HCT116 (cell line): ENCODE results near the gene PRMT5.

Source experiments
- EGR1 ChIP-seq: IDR thresholded peaks from 2 replicates; pipeline ENCODE4 v1.6.1; 2012; ENCODE audit warnings: low read depth
- EZH2 ChIP-seq: fragments of 200-600 bp; sonication (generic); IDR thresholded peaks from 2 replicates; pipeline ENCODE4 v1.6.1; 2017; ENCODE audit warnings: antibody characterized with exemption, mixed run types
- JUND ChIP-seq: IDR thresholded peaks from 2 replicates; pipeline ENCODE4 v1.6.1; 2012
- POLR2A ChIP-seq: IDR thresholded peaks from 2 replicates; pipeline ENCODE4 v1.7.0; 2011; ENCODE audit warnings: borderline replicate concordance; ENCODE audit not compliant: insufficient read depth, insufficient read length; ENCODE audit errors: extremely low read depth
- POLR2AphosphoS5 ChIP-seq: IDR thresholded peaks from 2 replicates; pipeline ENCODE4 v1.6.1; 2011; ENCODE audit warnings: mild to moderate bottlenecking, low read depth, low read length, moderate library complexity
- SP1 ChIP-seq: IDR thresholded peaks from 2 replicates; pipeline ENCODE4 v1.6.1; 2012; ENCODE audit warnings: low read depth
- TF ChIP-seq, protein P1 (sequence below): IDR thresholded peaks from 2 replicates; pipeline ENCODE4 v1.6.1; 2012
- TF ChIP-seq, protein P2 (sequence below), 3 experiments: fragments of 200-600 bp in 1 of 3; sonication (generic) in 1 of 3; IDR thresholded peaks in 2 of 3; conservative IDR thresholded peaks in 1 of 3; 2 replicates each; pipeline ENCODE4 v1.5.1; 2012 to 2017; ENCODE audit warnings: low read depth in 2 of 3, low read length in 2 of 3, antibody characterized with exemption in 1 of 3, borderline replicate concordance in 1 of 3, control low read depth in 1 of 3, mild to moderate bottlenecking in 1 of 3, mixed read lengths in 1 of 3, mixed run types in 1 of 3, moderate library complexity in 1 of 3; ENCODE audit not compliant: insufficient read depth in 1 of 3

DNA sequence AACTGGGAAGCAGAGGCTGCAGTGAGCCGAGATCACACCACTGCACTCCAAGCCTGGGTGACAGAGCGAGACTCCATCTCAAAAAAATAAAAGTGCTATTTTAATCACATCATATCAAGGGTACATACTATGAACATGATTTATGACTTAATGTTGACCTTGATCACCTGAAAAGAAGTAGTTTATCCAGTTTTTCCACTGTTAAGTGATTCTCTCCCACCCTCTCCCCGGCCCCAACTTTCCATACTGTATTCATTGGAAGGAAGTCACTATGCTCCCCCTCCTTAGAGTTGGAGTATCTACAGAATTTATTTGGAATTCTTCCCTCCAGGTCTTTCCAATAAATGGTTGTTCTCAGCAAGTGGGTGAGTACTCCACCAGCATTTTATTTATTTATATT, 3.0 kb upstream of the PRMT5 start:
- no peak for TF ChIP-seq EGR1
- TF ChIP-seq, protein P1, sequence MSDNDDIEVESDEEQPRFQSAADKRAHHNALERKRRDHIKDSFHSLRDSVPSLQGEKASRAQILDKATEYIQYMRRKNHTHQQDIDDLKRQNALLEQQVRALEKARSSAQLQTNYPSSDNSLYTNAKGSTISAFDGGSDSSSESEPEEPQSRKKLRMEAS, result no peak
- TF ChIP-seq, protein P2, sequence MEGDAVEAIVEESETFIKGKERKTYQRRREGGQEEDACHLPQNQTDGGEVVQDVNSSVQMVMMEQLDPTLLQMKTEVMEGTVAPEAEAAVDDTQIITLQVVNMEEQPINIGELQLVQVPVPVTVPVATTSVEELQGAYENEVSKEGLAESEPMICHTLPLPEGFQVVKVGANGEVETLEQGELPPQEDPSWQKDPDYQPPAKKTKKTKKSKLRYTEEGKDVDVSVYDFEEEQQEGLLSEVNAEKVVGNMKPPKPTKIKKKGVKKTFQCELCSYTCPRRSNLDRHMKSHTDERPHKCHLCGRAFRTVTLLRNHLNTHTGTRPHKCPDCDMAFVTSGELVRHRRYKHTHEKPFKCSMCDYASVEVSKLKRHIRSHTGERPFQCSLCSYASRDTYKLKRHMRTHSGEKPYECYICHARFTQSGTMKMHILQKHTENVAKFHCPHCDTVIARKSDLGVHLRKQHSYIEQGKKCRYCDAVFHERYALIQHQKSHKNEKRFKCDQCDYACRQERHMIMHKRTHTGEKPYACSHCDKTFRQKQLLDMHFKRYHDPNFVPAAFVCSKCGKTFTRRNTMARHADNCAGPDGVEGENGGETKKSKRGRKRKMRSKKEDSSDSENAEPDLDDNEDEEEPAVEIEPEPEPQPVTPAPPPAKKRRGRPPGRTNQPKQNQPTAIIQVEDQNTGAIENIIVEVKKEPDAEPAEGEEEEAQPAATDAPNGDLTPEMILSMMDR (IDR thresholded peaks at IDR 0.05 in 2 of 3, conservative IDR thresholded peaks at IDR 0.05 in 1 of 3; ENCODE audit: borderline replicate concordance in 1 of 3, insufficient read depth in 1 of 3, low read depth in 2 of 3, low read length in 2 of 3), result no peak
- TF ChIP-seq POLR2A, result no peak
- TF ChIP-seq POLR2AphosphoS5, result no peak
- TF ChIP-seq JUND, result no peak
- no peak for TF ChIP-seq EZH2
- TF ChIP-seq SP1, result no peak
